H1 (cell line): ENCODE measurements around the gene PCF11. TPM values are rescaled to one million over a fixed set of nuclear protein-coding genes. Genes with fewer than 3 reads are reported as not detected.

Experiments used
- CTCF ChIA-PET: fragments of 300-600 bp; sonication (Branson Sonifier 250); formaldehyde crosslinking; loops from one replicate; lab custom pipeline; 2021; ENCODE audit not compliant: partially characterized antibody; lab: Charles Lee
- POLR2A ChIA-PET: fragments of 300-600 bp; sonication (Branson Sonifier 250); formaldehyde crosslinking; loops from one replicate; lab custom pipeline; 2021; ENCODE audit warnings: inconsistent platforms; ENCODE audit not compliant: partially characterized antibody; lab: Charles Lee
- DNase-seq, 2 experiments: peaks; one replicate each; pipeline versions ENCODE4 v3.0.0 to v3.0.0-alpha.2; 2010 to 2022; ENCODE audit warnings: low spot score in 2 of 2, low read depth in 1 of 2, mixed read lengths in 1 of 2
- FAIRE-seq: peaks from 2 replicates; lab custom pipeline; 2011; peaks lifted over from hg19 to GRCh38; lab: Jason Lieb, UNC
- H2AFZ ChIP-seq: 2 replicates; pipeline ENCODE4 v1.8.1; 2012; ENCODE audit warnings: low read length, inconsistent platforms
- H2AK5ac ChIP-seq: 2 replicates; pipeline ENCODE4 v1.6.1; 2013; ENCODE audit warnings: low read depth, low read length
- H2BK120ac ChIP-seq: replicated peaks from 2 replicates; pipeline ENCODE3; 2013; ENCODE audit warnings: low read depth, low read length, inconsistent platforms
- H2BK12ac ChIP-seq: 2 replicates; pipeline ENCODE4 v1.6.1; 2013; ENCODE audit warnings: low read depth, low read length
- H2BK15ac ChIP-seq: 2 replicates; pipeline ENCODE4 v1.6.1; 2013; ENCODE audit warnings: low read length
- H2BK20ac ChIP-seq: 2 replicates; pipeline ENCODE4 v1.6.1; 2013; ENCODE audit warnings: low read length
- H2BK5ac ChIP-seq: 2 replicates; pipeline ENCODE4 v1.6.1; 2013; ENCODE audit warnings: low read depth, low read length
- H3K14ac ChIP-seq: 2 replicates; pipeline ENCODE4 v1.6.1; 2013; ENCODE audit warnings: inconsistent platforms; ENCODE audit not compliant: insufficient read length
- H3K18ac ChIP-seq: 2 replicates; pipeline ENCODE4 v1.6.1; 2013; ENCODE audit warnings: low read length; ENCODE audit errors: extremely low read depth
- H3K23ac ChIP-seq: 2 replicates; pipeline ENCODE4 v1.6.1; 2013; ENCODE audit warnings: inconsistent platforms; ENCODE audit not compliant: insufficient read length
- H3K23me2 ChIP-seq: 2 replicates; pipeline ENCODE4 v1.6.1; 2013; ENCODE audit warnings: low read depth, low read length
- H3K27ac ChIP-seq: 2 replicates; pipeline ENCODE4 v1.6.1; 2011; ENCODE audit warnings: low read depth, low read length, inconsistent platforms
- H3K27me3 ChIP-seq, 4 experiments: replicated peaks in 1 of 4; 1 replicate in 1 of 4; 2 replicates in 3 of 4; pipeline versions ENCODE4 v1.6.1 to v1.8.1; 2011 to 2013; ENCODE audit warnings: low read length in 3 of 4, mild to moderate bottlenecking in 3 of 4, inconsistent platforms in 2 of 4, mixed read lengths in 2 of 4, moderate library complexity in 1 of 4; ENCODE audit not compliant: control insufficient read depth in 3 of 4, insufficient read depth in 3 of 4; ENCODE audit errors: extremely low read depth in 1 of 4
- H3K36me3 ChIP-seq, 4 experiments: 2 replicates each; pipeline versions ENCODE4 v1.6.1 to v1.8.1; 2011 to 2013; ENCODE audit warnings: mild to moderate bottlenecking in 4 of 4, low read length in 3 of 4, moderate library complexity in 2 of 4, control low read depth in 1 of 4, inconsistent platforms in 1 of 4; ENCODE audit not compliant: insufficient read depth in 4 of 4, control insufficient read depth in 2 of 4
- H3K4ac ChIP-seq: replicated peaks from 2 replicates; pipeline ENCODE3; 2013; ENCODE audit warnings: low read length, low read depth, mixed read lengths, inconsistent platforms; ENCODE audit not compliant: insufficient read length
- H3K4me1 ChIP-seq, 4 experiments: replicated peaks in 1 of 4; 1 replicate in 1 of 4; 2 replicates in 3 of 4; pipeline versions ENCODE4 v1.6.1 to v1.8.1; 2011 to 2013; ENCODE audit warnings: low read length in 3 of 4, inconsistent platforms in 2 of 4, mixed read lengths in 1 of 4; ENCODE audit not compliant: insufficient read depth in 4 of 4, control insufficient read depth in 3 of 4
- H3K4me2 ChIP-seq, 2 experiments: 2 replicates each; pipeline versions ENCODE4 v1.6.1 to v1.8.1; 2011 to 2013; ENCODE audit warnings: low read depth in 2 of 2, low read length in 2 of 2, control low read depth in 1 of 2, inconsistent platforms in 1 of 2, mild to moderate bottlenecking in 1 of 2; ENCODE audit not compliant: insufficient read depth in 1 of 2
- H3K4me3 ChIP-seq, 4 experiments: fragments of 200-600, 300-600 bp in 1 of 4; sonication (generic), shearing (Covaris generic), sonication (Bioruptor Twin) in 1 of 4; 2 replicates each; pipeline versions ENCODE4 v1.5.1 to v1.8.1; 2011 to 2016; ENCODE audit warnings: low read length in 4 of 4, low read depth in 3 of 4, control low read depth in 2 of 4, inconsistent platforms in 2 of 4, mild to moderate bottlenecking in 2 of 4, mixed read lengths in 1 of 4, moderate library complexity in 1 of 4; ENCODE audit not compliant: insufficient read depth in 2 of 4; ENCODE audit errors: extremely low read depth in 1 of 4
- H3K56ac ChIP-seq: replicated peaks from 2 replicates; pipeline ENCODE3; 2013; ENCODE audit warnings: low read depth, mild to moderate bottlenecking, mixed read lengths, low read length, inconsistent platforms; ENCODE audit not compliant: insufficient read length
- H3K79me1 ChIP-seq: 2 replicates; pipeline ENCODE4 v1.6.1; 2013; ENCODE audit warnings: low read depth, low read length, control low read depth
- H3K79me2 ChIP-seq, 2 experiments: 2 replicates each; pipeline versions ENCODE4 v1.6.1 to v1.8.1; 2012 to 2013; ENCODE audit warnings: low read length in 2 of 2, mild to moderate bottlenecking in 2 of 2, inconsistent platforms in 1 of 2; ENCODE audit not compliant: insufficient read depth in 2 of 2, control insufficient read depth in 1 of 2
- H3K9ac ChIP-seq, 4 experiments: replicated peaks in 1 of 4; 1 replicate in 1 of 4; 2 replicates in 3 of 4; pipeline versions ENCODE4 v1.6.1 to v1.8.1; 2011 to 2013; ENCODE audit warnings: low read depth in 3 of 4, low read length in 3 of 4, control low read depth in 2 of 4, mild to moderate bottlenecking in 2 of 4, moderate library complexity in 2 of 4, inconsistent platforms in 1 of 4; ENCODE audit errors: extremely low read depth in 1 of 4
- H3K9me3 ChIP-seq, 2 experiments: 2 replicates each; pipeline versions ENCODE4 v1.6.1 to v1.8.1; 2012 to 2013; ENCODE audit warnings: mild to moderate bottlenecking in 2 of 2, moderate library complexity in 2 of 2, control low read depth in 1 of 2, inconsistent platforms in 1 of 2, low read depth in 1 of 2, low read length in 1 of 2, mixed read lengths in 1 of 2; ENCODE audit not compliant: insufficient read depth in 2 of 2
- H4K20me1 ChIP-seq, 2 experiments: replicated peaks in 1 of 2; 2 replicates each; pipeline versions ENCODE3 to v1.8.1; 2011 to 2013; ENCODE audit warnings: inconsistent platforms in 2 of 2, low read length in 2 of 2, mild to moderate bottlenecking in 1 of 2; ENCODE audit not compliant: insufficient read depth in 2 of 2, control insufficient read depth in 1 of 2
- H4K5ac ChIP-seq: 2 replicates; pipeline ENCODE4 v1.6.1; 2013; ENCODE audit warnings: low read length, low read depth, mixed read lengths, inconsistent platforms; ENCODE audit not compliant: insufficient read length
- H4K8ac ChIP-seq: 2 replicates; pipeline ENCODE4 v1.8.0; 2013; ENCODE audit warnings: mild to moderate bottlenecking, moderate library complexity, low read length, inconsistent platforms; ENCODE audit not compliant: insufficient read depth; ENCODE audit errors: extremely low read depth
- H4K91ac ChIP-seq: replicated peaks from 2 replicates; pipeline ENCODE3; 2013; ENCODE audit warnings: low read length, mixed read lengths, inconsistent platforms; ENCODE audit not compliant: insufficient read length
- KDM4A ChIP-seq: IDR thresholded peaks from one replicate; pipeline ENCODE4 v1.7.1; 2012; ENCODE audit warnings: low read depth, mild to moderate bottlenecking, moderate library complexity, low read length, inconsistent platforms; ENCODE audit not compliant: severe bottlenecking
- MAFK ChIP-seq: IDR thresholded peaks from 2 replicates; pipeline ENCODE4 v1.6.1; 2012; ENCODE audit warnings: low read depth, mild to moderate bottlenecking, improper control_type of control experiment, low read length
- PHF8 ChIP-seq: fragments of 200-600 bp; sonication (generic); conservative IDR thresholded peaks from 2 replicates; pipeline ENCODE4 v1.7.1; 2012; ENCODE audit warnings: low read depth, mild to moderate bottlenecking, inconsistent platforms, low read length, moderate library complexity
- RFX5 ChIP-seq: IDR thresholded peaks from 2 replicates; pipeline ENCODE4 v1.6.1; 2011; ENCODE audit warnings: low read depth, low read length, improper control_type of control experiment, borderline replicate concordance
- SAP30 ChIP-seq: fragments of 300-600 bp; sonication (generic); IDR thresholded peaks from 2 replicates; pipeline ENCODE4 v1.7.1; 2012; ENCODE audit warnings: low read length, moderate library complexity, mild to moderate bottlenecking, inconsistent platforms; ENCODE audit not compliant: insufficient read depth, insufficient replicate concordance
- TAF1 ChIP-seq: IDR thresholded peaks from 2 replicates; pipeline ENCODE4 v1.6.1; 2011; ENCODE audit warnings: mild to moderate bottlenecking, low read depth, low read length
- WGBS, 2 experiments: shearing (Covaris generic) in 1 of 2; methylation state at CpG; one replicate each; pipeline versions ENCODE4 v1.1.6 to v1.1.7; 2013 to 2015; ENCODE audit warnings: low lambda C conversion rate in 2 of 2, mixed read lengths in 2 of 2, inconsistent platforms in 1 of 2, low coverage in 1 of 2, missing lambda C conversion rate in 1 of 2; ENCODE audit not compliant: insufficient replicate concordance in 2 of 2, insufficient coverage in 1 of 2, insufficient read length in 1 of 2; ENCODE audit errors: extremely low coverage in 1 of 2, missing lambda C conversion rate in 1 of 2; 5-methylcytosine and 5-hydroxymethylcytosine counted together
- polyA plus RNA-seq, 7 experiments: library from polyadenylated mRNA; depleted of rRNA in 3 of 7; stranded (reverse) in 5 of 7; unstranded in 2 of 7; fragments of >200 nt in 5 of 7; fragments of 200-250 nt in 2 of 7; gene quantifications; 1 replicate in 5 of 7; 2 replicates in 1 of 7; 4 replicates in 1 of 7; pipeline versions ENCODE4 v1.2.1 to v1.2.3, GENCODE V29; 2011 to 2013; ENCODE audit warnings: missing spikeins in 2 of 7, mixed read lengths in 2 of 7
- total RNA-seq: library from RNA; stranded (reverse); fragmentation: NEBNext Ultra II Directional; extraction: Animal tissue kit (Norgen Biotek cat#: 25700); gene quantifications from 2 replicates; pipeline ENCODE4 v1.2.1, GENCODE V29; 2021

PCF11 gene
- total and polyA plus RNA-seq, 2 of the 8 experiments (the other 6 are each of a cell fraction or from before 2014, with no cell fraction given), result 25.1 to 47.7 TPM

DNA sequence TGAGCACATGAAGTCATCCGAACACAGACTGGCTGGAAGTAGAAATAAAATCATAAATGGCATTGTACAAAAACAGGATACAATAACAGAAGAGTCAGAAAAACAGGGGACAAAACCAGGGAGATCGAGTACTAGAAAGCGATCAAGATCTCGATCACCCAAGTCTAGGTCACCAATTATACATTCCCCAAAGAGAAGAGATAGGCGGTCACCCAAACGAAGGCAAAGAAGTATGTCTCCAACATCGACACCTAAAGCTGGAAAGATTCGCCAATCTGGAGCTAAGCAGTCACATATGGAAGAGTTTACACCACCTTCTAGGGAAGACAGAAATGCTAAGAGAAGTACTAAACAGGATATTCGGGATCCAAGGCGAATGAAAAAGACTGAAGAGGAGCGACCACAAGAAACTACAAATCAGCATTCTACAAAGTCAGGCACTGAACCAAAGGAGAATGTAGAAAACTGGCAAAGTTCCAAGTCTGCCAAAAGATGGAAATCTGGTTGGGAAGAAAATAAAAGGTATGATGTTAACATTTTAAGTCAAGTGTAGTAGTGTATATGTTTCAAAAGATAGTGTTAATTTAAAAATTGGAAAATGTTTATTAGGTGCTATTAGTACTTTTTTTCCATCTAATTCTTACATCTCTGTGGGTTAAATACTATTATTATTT is 9.4 kb downstream of the PCF11 start:
- Histone ChIP-seq H3K27me3 (no peaks in the 10 kb centered on the region), H2AK5ac (no peak overlapping the region), H3K4me3 (no peak overlapping the region), H2BK120ac (no peak overlapping the region), H3K4ac (no peak overlapping the region), H4K5ac (no peak overlapping the region), H4K91ac (no peak overlapping the region), H4K8ac (no peak overlapping the region; the same call in 1 of the 2 replicates), H3K23me2 (no peaks in the 10 kb centered on the region; the same call in 1 of the 2 replicates), H2BK5ac (no peak overlapping the region), H3K18ac (no peak overlapping the region), H3K27ac (no peak overlapping the region), H2BK20ac (no peak overlapping the region), H3K4me1 (no peaks in the 10 kb centered on the region; a peak in 1 of 7 replicates), H3K23ac (no peak overlapping the region), H3K79me2 (peaks cover 7 to 95% of the 10 kb centered on the region in 2 experiments), H2BK12ac (no peak overlapping the region), H3K56ac (no peak overlapping the region), H3K36me3 (peaks cover 21 to 82% (median 55%) of the 10 kb centered on the region in 4 experiments), H3K9ac (no peak overlapping the region), H3K14ac (no peak overlapping the region), H2AFZ (no peak overlapping the region), H3K9me3 (no peaks in the 10 kb centered on the region), H4K20me1 (peaks cover 7 to 15% of the 10 kb centered on the region in 2 experiments), H2BK15ac (no peak overlapping the region), H3K4me2 (no peak overlapping the region), H3K79me1 (peaks cover 9% of the 10 kb centered on the region)
- WGBS, 2 experiments, result 93% methylated on average over 11 of the region's 11 CpGs; no CpG with 5 or more reads in 1 of the 2 experiments
- ChIA-PET CTCF (no interaction called here), POLR2A (interaction anchor here (0.9 to 1.5 kb wide), 2 partner anchors 16 to 23 kb away, joined by 3 to 4 read pairs; no protein-coding TSS in a partner anchor)
- FAIRE-seq (no peak), DNase-seq (no peak)
- TF ChIP-seq SAP30 (no peak), RFX5 (no peak), TAF1 (no peak), MAFK (no peak), PHF8 (no peak), KDM4A (no peak)
